Breast epithelium (tissue), 3 donors: ENCODE results near the gene CXXC5.

Experiments
- CTCF ChIP-seq, 3 donors: fragments of 450-650 bp; IDR thresholded peaks; one replicate each; pipeline ENCODE4 v1.5.1; 2016 to 2017; ENCODE audit warnings: antibody characterized with exemption in 3 of 3, mild to moderate bottlenecking in 3 of 3, moderate library complexity in 3 of 3
- POLR2A ChIP-seq: fragments of 450-650 bp; IDR thresholded peaks from one replicate; pipeline ENCODE4 v1.6.1; 2016; ENCODE audit warnings: antibody characterized with exemption, mild to moderate bottlenecking, moderate library complexity
- POLR2AphosphoS5 ChIP-seq, 3 donors: sonication (generic); formaldehyde crosslinking; IDR thresholded peaks; one replicate each; pipeline ENCODE4 v1.6.1; 2017; ENCODE audit warnings: antibody characterized with exemption in 3 of 3

- TF ChIP-seq CTCF (IDR thresholded peaks at IDR 0.05) (no peak), POLR2A (no peak), POLR2AphosphoS5 (IDR thresholded peaks at IDR 0.05) (no peak)
Observed at GRCh38 chr5:139667001-139667729, 19.0 kb downstream of the CXXC5 start.
